ENCODE measurements around the gene THOC1. TPM values are rescaled to one million over a fixed set of nuclear protein-coding genes. Genes with fewer than 3 reads are reported as not detected.

THOC1 gene
- polyA plus RNA-seq, 1 of the 3 experiments (the other 2 are of a cell fraction), result 12.3 TPM

- ChIA-PET CTCF (no interaction called here), POLR2A (no interaction called here)
- H3K27ac ChIP-seq (ENCODE audit: low read depth in 2 of 2, low read length in 1 of 2), result no peak overlapping the region
- no peak for TF ChIP-seq TEAD4 (IDR thresholded peaks at IDR 0.05; ENCODE audit: borderline replicate concordance, insufficient read depth)
- no peak for TF ChIP-seq RCOR1 (IDR thresholded peaks at IDR 0.05; ENCODE audit: low read length)
- no peaks in the 10 kb centered on the region for H3K4me1 ChIP-seq (ENCODE audit: control insufficient read depth in 1 of 2, insufficient read depth in 2 of 2, low read depth in 1 of 2, low read length in 1 of 2)
- no peaks in the 10 kb centered on the region for H4K20me1 ChIP-seq (ENCODE audit: insufficient read depth)
- no peaks in the 10 kb centered on the region for H3K79me2 ChIP-seq (ENCODE audit: insufficient read depth)
- H3K36me3 ChIP-seq (replicated peaks in 1 of 2; ENCODE audit: control insufficient read depth in 1 of 2, insufficient read depth in 2 of 2, low read length in 1 of 2), result peaks cover 81 to 83% of the 10 kb centered on the region in 2 experiments
- H2AFZ ChIP-seq (ENCODE audit: low read depth), result no peak overlapping the region
- no peak for DNase-seq
- no peaks in the 10 kb centered on the region for H3K27me3 ChIP-seq (ENCODE audit: insufficient read depth)
- H3K9me2 ChIP-seq, result no peaks in the 10 kb centered on the region
- 89% methylated on average over 4 of the region's 4 CpGs for WGBS (ENCODE audit: low lambda C conversion rate)
- H3K4me3 ChIP-seq (ENCODE audit: low read depth in 2 of 2, low read length in 1 of 2), result no peak overlapping the region
- peaks cover 3% of the 10 kb centered on the region for H3F3A ChIP-seq (replicated peaks; ENCODE audit: insufficient read depth)
- no peak overlapping the region for H3K9ac ChIP-seq
- H3K9me3 ChIP-seq, result no peaks in the 10 kb centered on the region
- no peak overlapping the region for H3K4me2 ChIP-seq
Measured at GRCh38 chr18:248053-248452, 19.8 kb downstream of the THOC1 start.

GRCh38 chr18:245282-245847 is 22.5 kb downstream of the THOC1 start:
- Histone ChIP-seq H3K9ac (no peak overlapping the region), H3K9me3 (no peaks in the 10 kb centered on the region), H2AFZ (ENCODE audit: low read depth) (no peak overlapping the region), H3K4me3 (ENCODE audit: low read depth in 2 of 2, low read length in 1 of 2) (no peak overlapping the region), H4K20me1 (ENCODE audit: insufficient read depth) (no peaks in the 10 kb centered on the region), H3K27me3 (ENCODE audit: insufficient read depth) (no peaks in the 10 kb centered on the region), H3K4me2 (no peak overlapping the region), H3K4me1 (ENCODE audit: control insufficient read depth in 1 of 2, insufficient read depth in 2 of 2, low read depth in 1 of 2, low read length in 1 of 2) (no peaks in the 10 kb centered on the region), H3K9me2 (no peaks in the 10 kb centered on the region), H3K36me3 (replicated peaks in 1 of 2; ENCODE audit: control insufficient read depth in 1 of 2, insufficient read depth in 2 of 2, low read length in 1 of 2) (peaks cover 66 to 69% of the 10 kb centered on the region in 2 experiments), H3F3A (replicated peaks; ENCODE audit: insufficient read depth) (peaks cover 3% of the 10 kb centered on the region), H3K79me2 (ENCODE audit: insufficient read depth) (no peaks in the 10 kb centered on the region), H3K27ac (ENCODE audit: low read depth in 2 of 2, low read length in 1 of 2) (no peak overlapping the region)
- DNase-seq, result no peak
- ChIA-PET POLR2A (no interaction called here), CTCF (no interaction called here)
- WGBS (ENCODE audit: low lambda C conversion rate), result 95% methylated on average over 2 of the region's 2 CpGs
- TF ChIP-seq FOSL2 (IDR thresholded peaks at IDR 0.05; ENCODE audit: borderline replicate concordance, low read depth), result no peak
- no peak for TF ChIP-seq TCF12 (IDR thresholded peaks at IDR 0.05)
- TF ChIP-seq NFIC (IDR thresholded peaks at IDR 0.05; ENCODE audit: borderline replicate concordance), result no peak
- no peak for TF ChIP-seq RAD21 (IDR thresholded peaks at IDR 0.05; ENCODE audit: low read length)
- no peak for TF ChIP-seq USF2 (IDR thresholded peaks at IDR 0.05; ENCODE audit: borderline replicate concordance, low read depth, low read length)

- peaks cover 39 to 47% of the 10 kb centered on the region in 2 experiments for H3K36me3 ChIP-seq (replicated peaks in 1 of 2; ENCODE audit: control insufficient read depth in 1 of 2, insufficient read depth in 2 of 2, low read length in 1 of 2)
- CTCF ChIA-PET, result no interaction called here
- TF ChIP-seq ELF1 (IDR thresholded peaks at IDR 0.05) (no peak), MAX (IDR thresholded peaks at IDR 0.05; ENCODE audit: low read depth) (no peak), POLR2AphosphoS5 (IDR thresholded peaks at IDR 0.05; ENCODE audit: low read depth, low read length) (no peak), FOXJ3 (CRISPR knock-in tag; IDR thresholded peaks at IDR 0.05) (no peak), RCOR1 (IDR thresholded peaks at IDR 0.05; ENCODE audit: low read length) (no peak), SMC3 (IDR thresholded peaks at IDR 0.05; ENCODE audit: low read depth, low read length) (no peak), CTCF (IDR thresholded peaks at IDR 0.05) (no peak), NRF1 (IDR thresholded peaks at IDR 0.05; ENCODE audit: low read depth, low read length) (no peak), USF1 (IDR thresholded peaks at IDR 0.05; ENCODE audit: borderline replicate concordance, low read depth) (no peak), PBX3 (IDR thresholded peaks at IDR 0.05) (no peak), EZH2phosphoT487 (IDR thresholded peaks at IDR 0.05; ENCODE audit: borderline replicate concordance, low read depth) (no peak), CHD2 (IDR thresholded peaks at IDR 0.05; ENCODE audit: low read length, partially characterized antibody) (no peak), GATA2 (CRISPR knock-in tag; IDR thresholded peaks at IDR 0.05) (no peak), JUND (IDR thresholded peaks at IDR 0.05) (no peak)
Measured at GRCh38 chr18:240175-240574, 27.7 kb downstream of the THOC1 start.

More at GRCh38 chr18:240175-240574, 27.7 kb downstream of the THOC1 start:
- 100% methylated on average over 1 of the region's 1 CpG for WGBS (ENCODE audit: low lambda C conversion rate)
- H3K27me3 ChIP-seq (ENCODE audit: insufficient read depth), result no peaks in the 10 kb centered on the region
- no peaks in the 10 kb centered on the region for H3K4me1 ChIP-seq (ENCODE audit: control insufficient read depth in 1 of 2, insufficient read depth in 2 of 2, low read depth in 1 of 2, low read length in 1 of 2)
- no peak overlapping the region for H3K4me2 ChIP-seq
- POLR2A ChIA-PET, result no interaction called here
- no peaks in the 10 kb centered on the region for H3K79me2 ChIP-seq (ENCODE audit: insufficient read depth)
- H3K9me3 ChIP-seq, result no peaks in the 10 kb centered on the region
- no peak for DNase-seq
- no peak overlapping the region for H3K27ac ChIP-seq (ENCODE audit: low read depth in 2 of 2, low read length in 1 of 2)
- H3K4me3 ChIP-seq (ENCODE audit: low read depth in 2 of 2, low read length in 1 of 2), result no peak overlapping the region
- H3F3A ChIP-seq (replicated peaks; ENCODE audit: insufficient read depth), result peaks cover 3% of the 10 kb centered on the region
- no peak overlapping the region for H3K9ac ChIP-seq
- H2AFZ ChIP-seq (ENCODE audit: low read depth), result no peak overlapping the region
- no peaks in the 10 kb centered on the region for H4K20me1 ChIP-seq (ENCODE audit: insufficient read depth)
- no peaks in the 10 kb centered on the region for H3K9me2 ChIP-seq
